B cell (primary cell): Measurements from ENCODE around the gene FXYD3. TPM values are rescaled to one million over a fixed set of nuclear protein-coding genes. Genes with fewer than 3 reads are reported as not detected.
A peak's percentile ranks its signal among the peaks of the same experiment; 100 is the strongest.

Experiments
- ATAC-seq: fragments of 200-7000 bp; cut with Tn5 transposase; one replicate; pipeline ENCODE4 v1.10.0; 2021; ENCODE audit warnings: low read depth, mild to moderate bottlenecking, moderate number of reproducible peaks, moderate library complexity
- CTCF ChIA-PET: fragments of 350-600 bp; sonication (Branson Sonifier 250); formaldehyde crosslinking; loops from one replicate; lab custom pipeline; 2021; ENCODE audit warnings: antibody characterized with exemption, inconsistent platforms; lab: Charles Lee
- POLR2A ChIA-PET: fragments of 350-600 bp; sonication (Branson Sonifier 250); formaldehyde crosslinking; loops from one replicate; lab custom pipeline; 2021; ENCODE audit warnings: antibody characterized with exemption; lab: Charles Lee
- DNase-seq: peaks from one replicate; pipeline ENCODE4 v3.0.0; 2013
- H2AFZ ChIP-seq: 2 replicates; pipeline ENCODE4 v1.6.1; 2012; ENCODE audit warnings: mild to moderate bottlenecking, low read depth, low read length; ENCODE audit not compliant: insufficient read depth, poor library complexity, severe bottlenecking
- H3K27ac ChIP-seq, 2 donors: 1 replicate in 1 of 2; 2 replicates in 1 of 2; pipeline ENCODE4 v1.5.1; 2012 to 2013; ENCODE audit warnings: low read length in 2 of 2, mild to moderate bottlenecking in 2 of 2, moderate library complexity in 1 of 2
- H3K27me3 ChIP-seq, 4 experiments: fragments of 200-600 bp in 1 of 4; sonication (generic) in 1 of 4; replicated peaks in 1 of 4; 1 replicate in 2 of 4; 2 replicates in 2 of 4; pipeline versions ENCODE4 v1.6.1 to v1.7.0; 2013 to 2016; ENCODE audit warnings: low read length in 3 of 4, mild to moderate bottlenecking in 2 of 4, mixed read lengths in 1 of 4, moderate library complexity in 1 of 4; ENCODE audit not compliant: insufficient read depth in 4 of 4, control insufficient read depth in 3 of 4; ENCODE audit errors: control extremely low read depth in 1 of 4
- H3K36me3 ChIP-seq, 2 experiments: replicated peaks in 1 of 2; 1 replicate in 1 of 2; 2 replicates in 1 of 2; pipeline versions ENCODE4 v1.6.1 to v1.7.1; 2013; ENCODE audit warnings: low read length in 1 of 2; ENCODE audit not compliant: insufficient read depth in 2 of 2, control insufficient read depth in 1 of 2; ENCODE audit errors: control extremely low read depth in 1 of 2, extremely low read depth in 1 of 2
- H3K4me1 ChIP-seq, 2 donors: fragments of 200-600 bp in 1 of 2; sonication (generic) in 1 of 2; 1 replicate in 1 of 2; 2 replicates in 1 of 2; pipeline versions ENCODE4 v1.5.1 to v1.6.1; 2013 to 2017; ENCODE audit warnings: low read length in 2 of 2; ENCODE audit not compliant: control insufficient read depth in 2 of 2, insufficient read depth in 2 of 2
- H3K4me2 ChIP-seq: replicated peaks from 2 replicates; pipeline ENCODE3; 2012; ENCODE audit warnings: mild to moderate bottlenecking, low read depth, low read length; ENCODE audit not compliant: poor library complexity, severe bottlenecking
- H3K4me3 ChIP-seq, 5 experiments: fragments of 200-600 bp in 1 of 5; sonication (generic) in 1 of 5; 1 replicate in 3 of 5; 2 replicates in 2 of 5; pipeline versions ENCODE4 v1.5.1 to v1.7.0; 2011 to 2016; ENCODE audit warnings: low read length in 4 of 5, mild to moderate bottlenecking in 4 of 5, low read depth in 2 of 5, control low read depth in 1 of 5, moderate library complexity in 1 of 5; ENCODE audit not compliant: insufficient read depth in 1 of 5; ENCODE audit errors: control extremely low read depth in 1 of 5, extremely low read depth in 1 of 5
- H3K79me2 ChIP-seq: fragments of 200-600 bp; sonication (generic); one replicate; pipeline ENCODE4 v1.6.0; 2016; ENCODE audit warnings: low read length; ENCODE audit not compliant: control insufficient read depth, insufficient read depth
- H3K9ac ChIP-seq: fragments of 200-600 bp; sonication (generic); 2 replicates; pipeline ENCODE4 v1.6.1; 2017; ENCODE audit warnings: mild to moderate bottlenecking, low read length, moderate library complexity
- H3K9me3 ChIP-seq, 3 donors: one replicate each; pipeline versions ENCODE4 v1.6.1 to v1.7.1; 2013; ENCODE audit warnings: low read length in 2 of 3; ENCODE audit not compliant: control insufficient read depth in 2 of 3, insufficient read depth in 1 of 3; ENCODE audit errors: control extremely low read depth in 1 of 3
- H4K20me1 ChIP-seq: 2 replicates; pipeline ENCODE4 v1.6.0; 2012; ENCODE audit warnings: mild to moderate bottlenecking, low read length; ENCODE audit not compliant: insufficient read depth, control insufficient read depth, poor library complexity, severe bottlenecking
- H3K27ac Mint-ChIP-seq: one replicate; pipeline ENCODE4 v1.8.0; 2021; ENCODE audit warnings: mixed read lengths
- H3K27me3 Mint-ChIP-seq: one replicate; pipeline ENCODE4 v1.8.0; 2021; ENCODE audit warnings: mixed read lengths
- H3K4me1 Mint-ChIP-seq: one replicate; pipeline ENCODE4 v1.8.0; 2021; ENCODE audit warnings: mixed read lengths
- H3K4me3 Mint-ChIP-seq: one replicate; pipeline ENCODE4 v1.8.0; 2021; ENCODE audit warnings: mixed read lengths
- H3K9me3 Mint-ChIP-seq: one replicate; pipeline ENCODE4 v1.8.0; 2022; ENCODE audit warnings: mixed read lengths; ENCODE audit not compliant: insufficient read depth
- CTCF ChIP-seq: fragments of 200-600 bp; IDR thresholded peaks from one replicate; pipeline ENCODE4 v1.8.0; 2022; ENCODE audit warnings: antibody characterized with exemption, mild to moderate bottlenecking
- EZH2 ChIP-seq: IDR thresholded peaks from 2 replicates; pipeline ENCODE4 v1.6.1; 2012; ENCODE audit warnings: borderline replicate concordance, low read depth, mild to moderate bottlenecking, moderate library complexity, low read length; ENCODE audit not compliant: insufficient read depth, poor library complexity, severe bottlenecking
- WGBS: methylation state at CpG from one replicate; pipeline ENCODE4 v1.1.5; 2013; ENCODE audit warnings: missing lambda C conversion rate; ENCODE audit not compliant: insufficient coverage; 5-methylcytosine and 5-hydroxymethylcytosine counted together
- intact Hi-C: fragments of 100-400 bp; cut with micrococcal nuclease; formaldehyde crosslinking; loops from one replicate; pipeline ENCODE4 v1.10.0; 2022
- polyA plus RNA-seq: library from polyadenylated mRNA; depleted of rRNA; stranded (reverse); fragments of >200 nt; gene quantifications from 2 replicates; pipeline ENCODE4 v1.2.3, GENCODE V29; 2012
- total RNA-seq, 2 donors: library from RNA; stranded (reverse); fragments of 120-200 nt in 1 of 2; gene quantifications; 1 replicate in 1 of 2; 2 replicates in 1 of 2; pipeline versions ENCODE4 v1.2.3 to v1.2.4, GENCODE V29; 2013 to 2022

Gene FXYD3
- total and polyA plus RNA-seq, 2 donors (not counting 1 experiment from before 2014, with no cell fraction given) = not detected

GRCh38 chr19:35076657-35077056, 39.0 kb upstream of the FXYD3 start:
- Histone ChIP-seq H3K9ac (no peak overlapping the region), H3K4me1 (peaks cover 30 to 42% of the 10 kb centered on the region in 2 donors), H2AFZ (no peak overlapping the region), H3K4me2 (peak overlapping the region; percentile 23), H3K79me2 (no peaks in the 10 kb centered on the region), H3K4me3 (no peak overlapping the region), H3K36me3 (no peaks in the 10 kb centered on the region), H3K27me3 (no peaks in the 10 kb centered on the region), H3K27ac (no peak overlapping the region), H4K20me1 (no peaks in the 10 kb centered on the region), H3K9me3 (no peaks in the 10 kb centered on the region)
- WGBS = 3% methylated on average over 6 of the region's 8 CpGs
- no peak for DNase-seq
- intact Hi-C loops = no loop called here
- ChIA-PET CTCF (no interaction called here), POLR2A (no interaction called here)
- peaks cover 5% of the 10 kb centered on the region for H3K27me3 Mint-ChIP-seq
- H3K4me3 Mint-ChIP-seq = no peak overlapping the region
- H3K27ac Mint-ChIP-seq = peak overlapping the region; percentile 67
- no peaks in the 10 kb centered on the region for H3K9me3 Mint-ChIP-seq
- TF ChIP-seq CTCF = no peak
- no peak for TF ChIP-seq EZH2
- H3K4me1 Mint-ChIP-seq = peaks cover 42% of the 10 kb centered on the region
- no peak for ATAC-seq

GRCh38 chr19:35077411-35078223, 38.0 kb upstream of the FXYD3 start:
- Mint-ChIP-seq H3K4me3 (no peak overlapping the region), H3K27me3 (peaks cover 5% of the 10 kb centered on the region), H3K4me1 (peaks cover 46% of the 10 kb centered on the region), H3K9me3 (no peaks in the 10 kb centered on the region), H3K27ac (peak overlapping the region; percentile 20)
- intact Hi-C loops = no loop called here
- no peaks in the 10 kb centered on the region for H4K20me1 ChIP-seq
- H3K27ac ChIP-seq = no peak overlapping the region
- no peak for TF ChIP-seq EZH2
- no peak for TF ChIP-seq CTCF
- no peaks in the 10 kb centered on the region for H3K27me3 ChIP-seq
- H3K4me3 ChIP-seq = no peak overlapping the region
- no peak overlapping the region for H3K9ac ChIP-seq
- no peaks in the 10 kb centered on the region for H3K79me2 ChIP-seq
- DNase-seq (no peak), ATAC-seq (no peak)
- no peaks in the 10 kb centered on the region for H3K36me3 ChIP-seq
- H3K9me3 ChIP-seq = no peaks in the 10 kb centered on the region
- H3K4me1 ChIP-seq = peaks cover 35 to 50% of the 10 kb centered on the region in 2 donors
- H3K4me2 ChIP-seq = no peak overlapping the region
- no peak overlapping the region for H2AFZ ChIP-seq
- POLR2A ChIA-PET = no interaction called here
- WGBS = 95% methylated on average over 16 of the region's 17 CpGs
- CTCF ChIA-PET = interaction anchor here (1.1 to 1.8 kb wide), 2 partner anchors 64 to 173 kb away, joined by 3 to 6 read pairs; no protein-coding TSS in a partner anchor
